ENCODE measurements around the gene HEXIM1.
"Not testable (repeated sequence)": the region's sequence is repeated elsewhere in the genome, so short reads cannot be mapped to it uniquely, and the experiment has no call there.

HEXIM1 gene

DNA sequence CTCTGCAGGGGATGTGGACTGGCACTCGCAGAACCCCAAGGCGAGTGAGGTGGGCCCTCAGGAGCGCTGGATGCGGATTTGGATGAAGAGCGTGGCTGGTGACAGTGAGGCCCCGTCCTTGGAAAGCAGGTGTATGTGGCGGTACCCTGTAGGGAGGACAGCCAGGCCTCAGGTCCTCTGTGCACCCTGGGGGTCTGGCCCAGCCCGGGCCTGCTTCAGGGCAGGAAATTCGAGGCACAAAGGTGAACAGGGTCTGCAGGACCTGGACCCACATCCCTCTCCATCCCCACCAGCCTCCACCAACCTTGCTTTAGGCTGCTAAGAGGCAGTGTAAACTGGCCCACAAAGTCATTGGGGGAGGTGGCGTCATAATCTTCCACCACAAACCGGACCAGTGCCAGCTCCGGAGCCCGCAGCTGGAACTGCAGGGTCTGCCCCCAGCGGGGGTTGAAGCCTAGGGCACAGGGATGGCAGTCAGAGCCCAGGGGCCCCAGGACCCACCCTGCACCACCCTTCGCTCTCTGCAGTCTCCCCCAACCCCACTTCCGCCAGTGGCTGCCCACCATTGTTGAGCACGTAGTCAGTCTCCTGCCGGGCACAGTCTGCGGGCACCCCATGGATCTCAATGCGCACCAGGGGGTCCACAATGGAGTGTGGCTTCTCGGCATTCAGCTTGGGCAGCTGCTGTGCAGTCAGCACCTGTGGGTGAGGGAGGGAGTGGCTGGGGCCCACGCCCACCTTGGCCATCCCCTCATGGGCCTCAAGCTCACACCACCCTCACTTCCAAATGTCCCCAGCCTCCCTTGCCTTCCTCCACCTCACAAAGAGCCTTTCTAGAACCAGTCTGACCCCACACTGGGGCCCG lies 35.5 kb upstream of the HEXIM1 start:
- in situ Hi-C loops (cut with HindIII; ENCODE audit: low sequenced_read_pairs) = no loop called here

DNA sequence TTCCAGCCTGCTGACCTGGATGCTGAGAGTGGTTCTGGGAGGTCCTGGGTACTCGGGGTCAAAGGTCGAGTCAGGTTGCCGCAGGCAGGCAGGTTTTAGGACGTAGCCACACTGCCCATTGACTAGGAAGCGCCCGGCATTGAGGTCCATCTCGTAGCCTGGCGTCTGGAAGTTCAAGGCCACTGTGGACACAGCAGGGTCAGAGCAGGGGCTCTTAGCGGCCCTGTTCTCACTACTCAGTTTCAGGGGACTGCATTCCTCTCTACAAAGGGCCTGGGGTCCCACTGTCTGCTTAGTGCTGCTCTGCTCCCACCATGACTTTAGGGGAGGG lies 34.9 kb upstream of the HEXIM1 start:
- in situ Hi-C loops (cut with HindIII; ENCODE audit: low sequenced_read_pairs) = no loop called here

DNA sequence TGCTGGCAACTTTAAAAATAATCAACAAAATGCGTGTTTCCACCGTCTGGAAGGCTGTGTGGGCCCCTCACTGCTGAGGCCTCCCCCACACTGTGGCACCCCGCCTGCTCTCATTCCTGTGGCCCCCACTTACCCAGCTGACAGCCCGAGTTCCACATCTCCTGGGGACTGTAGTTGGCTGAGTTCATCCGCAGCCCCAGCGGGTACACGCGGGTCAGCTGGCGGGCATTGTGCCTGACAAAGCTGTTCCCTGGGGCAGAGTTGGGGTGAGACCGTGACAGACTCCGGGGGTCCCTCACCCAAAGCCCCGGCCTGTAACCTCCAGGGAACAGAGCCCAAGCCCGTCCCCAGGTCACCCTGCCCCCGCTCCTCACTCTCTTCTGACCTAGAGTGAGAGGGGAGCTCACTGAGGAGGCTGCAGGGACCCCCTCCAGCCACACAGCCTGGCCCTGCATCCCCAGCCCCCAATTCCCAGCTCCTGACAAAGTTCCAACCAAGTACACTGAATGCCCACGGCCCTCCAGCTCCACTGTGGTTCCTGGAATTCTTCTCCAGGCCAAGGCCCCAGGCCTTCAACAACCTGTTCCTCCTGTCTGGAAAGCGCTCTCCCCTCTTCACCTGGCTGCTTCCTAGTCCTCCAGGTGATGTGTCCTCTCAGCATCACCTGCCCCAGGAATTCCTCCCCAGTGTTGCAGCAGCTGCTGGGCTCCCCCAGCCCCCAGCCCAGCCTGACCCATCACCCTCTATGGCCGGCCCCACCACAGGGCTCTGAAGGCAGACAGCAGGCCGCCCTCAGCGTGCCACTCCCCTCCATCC lies 34.0 kb upstream of the HEXIM1 start:
- in situ Hi-C loops (cut with HindIII; ENCODE audit: low sequenced_read_pairs) = no loop called here

DNA sequence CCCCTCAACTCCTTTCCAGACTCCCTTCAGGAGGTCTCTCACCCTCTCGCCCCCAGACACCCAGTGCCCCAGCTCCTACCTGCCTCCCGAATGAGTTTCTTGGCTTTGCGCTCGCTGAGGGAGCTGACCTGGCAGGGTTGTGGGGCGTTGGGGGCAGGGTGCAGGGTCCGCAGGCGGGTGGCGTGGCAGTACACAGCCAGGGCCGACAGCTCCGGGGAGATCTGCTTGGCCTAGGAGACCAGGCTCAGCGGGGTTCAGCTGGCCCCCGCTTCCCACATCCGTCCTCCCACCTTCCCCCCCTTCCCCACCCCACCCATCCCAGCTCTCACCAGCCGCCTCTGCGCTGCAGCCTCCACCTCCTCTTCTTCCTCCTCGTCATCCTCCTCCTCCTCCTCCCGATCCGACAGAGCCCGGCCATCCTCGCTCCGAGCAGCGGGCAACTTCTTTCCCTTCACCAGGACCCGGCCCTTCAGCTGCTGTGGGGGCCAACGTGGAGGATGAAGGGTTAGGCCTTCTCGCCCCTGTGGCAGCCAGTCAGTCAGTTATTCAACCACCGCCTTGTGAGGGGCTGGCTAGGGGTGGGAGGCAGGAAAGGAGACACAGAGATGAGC lies 33.2 kb upstream of the HEXIM1 start:
- in situ Hi-C loops (cut with HindIII; ENCODE audit: low sequenced_read_pairs) = no loop called here

DNA sequence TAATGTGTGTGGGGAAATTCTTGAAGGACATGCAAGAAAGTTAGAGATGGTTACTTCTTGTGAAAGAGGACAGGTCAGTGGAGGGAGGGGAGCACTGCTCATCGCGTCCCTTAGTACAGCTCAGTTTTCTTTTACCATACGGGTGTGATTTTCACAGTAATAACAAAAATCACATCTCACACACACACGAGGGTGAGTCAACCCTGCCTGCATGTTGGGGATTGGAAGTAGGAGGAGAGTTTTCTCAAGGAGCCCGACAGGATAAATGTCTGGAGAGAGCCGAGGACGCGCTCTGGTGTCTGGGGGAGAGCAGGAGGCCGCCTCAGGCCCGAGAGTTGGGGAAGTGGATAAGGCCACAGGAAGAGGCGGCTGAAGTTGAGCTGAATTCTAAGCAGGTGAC lies 32.4 kb upstream of the HEXIM1 start:
- in situ Hi-C loops (cut with HindIII; ENCODE audit: low sequenced_read_pairs) = no loop called here

DNA sequence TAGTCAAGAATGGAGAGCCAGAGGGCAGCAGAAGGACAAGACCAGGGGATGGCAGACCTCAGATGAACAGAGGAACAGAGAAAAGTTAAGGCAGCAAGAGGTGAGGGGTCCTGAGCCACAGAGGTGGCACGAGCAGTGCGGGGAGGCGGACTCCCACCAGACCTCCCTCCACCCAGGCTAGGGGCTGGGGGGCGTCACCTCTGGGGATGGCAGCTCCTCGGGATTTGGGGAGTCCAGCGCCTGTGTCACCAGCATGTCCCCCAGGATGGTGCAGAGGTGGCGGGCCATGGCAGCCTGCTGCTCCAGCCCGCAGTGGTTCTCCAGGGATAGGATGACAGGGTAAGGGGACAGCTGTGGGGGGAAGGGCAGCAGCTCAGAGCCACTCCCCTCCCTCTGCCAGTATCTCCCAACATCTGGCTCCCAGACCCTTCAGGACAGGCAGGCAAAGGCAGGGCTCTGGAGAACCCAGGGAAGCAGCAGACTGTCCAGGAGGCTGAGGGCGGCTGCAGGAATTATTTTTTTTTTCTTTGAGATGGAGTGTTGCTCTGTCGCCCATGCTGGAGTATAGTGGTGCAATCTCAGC lies 31.8 kb upstream of the HEXIM1 start:
- in situ Hi-C loops (cut with HindIII; ENCODE audit: low sequenced_read_pairs) = no loop called here

DNA sequence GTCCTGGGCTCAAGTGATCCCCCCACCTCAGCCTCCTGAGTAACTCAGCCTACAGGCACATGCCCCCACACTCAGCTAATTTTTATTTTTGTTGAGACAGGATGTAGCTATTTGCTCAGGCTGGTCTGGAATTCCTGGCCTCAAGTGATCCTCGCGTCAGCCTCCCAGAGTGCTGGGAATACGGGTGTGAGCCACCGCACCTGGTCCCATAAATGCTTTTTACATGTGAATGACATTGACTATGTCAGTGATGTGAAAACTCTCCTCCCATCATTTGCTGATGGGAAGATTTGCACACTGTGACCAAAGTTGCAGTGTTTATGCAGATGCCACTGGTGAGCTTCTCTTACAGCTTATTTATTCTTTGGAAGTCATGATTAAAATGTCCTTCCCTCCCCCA lies 30.9 kb upstream of the HEXIM1 start:
- in situ Hi-C loops (cut with HindIII; ENCODE audit: low sequenced_read_pairs) = no loop called here

DNA sequence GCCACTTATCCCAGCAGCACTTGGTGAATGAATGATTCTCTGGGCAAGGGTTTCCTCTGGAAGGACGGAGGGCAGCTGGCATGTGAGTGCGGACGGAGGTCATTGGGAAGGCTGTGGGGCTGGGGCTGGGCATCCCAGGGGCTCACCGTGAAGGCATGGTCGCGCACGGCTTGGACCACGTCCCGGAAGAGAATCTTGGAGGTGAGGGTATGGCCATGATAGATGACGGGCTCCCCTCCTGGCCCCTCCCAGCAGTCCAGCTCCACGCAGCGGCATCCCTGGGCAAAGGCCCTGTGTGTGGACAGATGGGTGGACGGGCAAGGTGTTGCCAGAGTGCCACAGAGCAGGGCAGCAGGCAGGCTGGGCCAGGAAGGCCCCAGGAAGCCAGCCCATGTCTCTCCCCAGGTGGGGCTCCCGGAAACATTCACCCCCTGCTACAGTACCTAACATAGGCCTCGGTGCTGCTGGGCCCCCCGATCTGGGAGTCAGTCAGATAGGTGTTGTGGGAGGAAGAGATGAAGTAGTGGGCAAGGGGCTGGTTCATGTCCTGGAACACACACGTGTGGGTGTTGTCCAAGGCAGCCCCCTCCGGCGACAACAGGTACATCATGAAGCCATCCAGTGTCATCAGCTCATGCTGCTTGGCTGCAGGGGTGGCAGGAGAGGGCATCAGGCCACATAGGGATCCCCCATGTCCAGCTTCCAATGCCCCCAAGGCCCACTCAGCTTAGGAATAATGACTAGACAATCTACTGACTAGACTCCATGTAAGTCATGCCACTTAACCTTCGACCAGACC lies 30.2 kb upstream of the HEXIM1 start:
- in situ Hi-C loops (cut with HindIII; ENCODE audit: low sequenced_read_pairs) = no loop called here

DNA sequence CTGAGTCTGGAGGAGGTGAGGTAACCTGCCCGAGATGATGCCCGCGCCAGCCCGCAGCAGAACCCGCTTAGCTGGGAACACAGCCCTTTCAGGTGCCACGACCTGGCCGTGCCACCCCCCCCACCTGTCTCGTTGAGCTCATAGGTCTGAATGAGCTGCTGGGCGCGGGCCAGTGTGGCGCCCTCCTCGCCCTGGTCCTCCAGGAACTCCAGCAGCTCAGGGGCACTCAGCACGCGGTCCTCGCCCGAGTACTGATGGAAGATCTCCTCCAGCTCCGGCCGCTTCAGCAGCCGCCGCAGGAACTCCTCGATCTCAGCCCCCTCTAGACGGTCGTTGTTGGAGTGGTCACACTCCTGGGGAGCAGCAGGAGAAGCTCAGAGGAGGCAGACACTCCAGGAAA lies 29.6 kb upstream of the HEXIM1 start:
- in situ Hi-C loops (cut with HindIII; ENCODE audit: low sequenced_read_pairs) = no loop called here

DNA sequence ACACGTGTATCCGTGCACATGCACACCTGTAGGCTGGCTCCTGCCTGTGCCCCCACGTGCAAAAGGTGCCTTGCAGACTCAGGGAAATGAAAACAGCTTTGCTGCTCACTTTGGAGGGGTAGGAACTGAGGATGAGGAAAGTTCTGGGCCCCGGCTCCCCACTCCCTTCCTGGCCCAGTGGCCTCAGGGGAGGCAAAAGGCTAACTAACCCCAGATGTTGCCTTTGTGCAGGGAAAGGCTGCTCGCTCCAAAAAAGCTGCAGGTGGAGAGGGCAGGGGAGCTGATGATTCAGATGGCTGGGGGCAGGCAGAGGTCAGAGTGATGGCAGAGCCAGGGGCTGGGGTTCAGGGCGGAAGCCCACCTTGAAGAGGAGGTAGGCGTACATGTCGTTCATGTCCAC lies 28.3 kb upstream of the HEXIM1 start:
- in situ Hi-C loops (cut with HindIII; ENCODE audit: low sequenced_read_pairs) = no loop called here

DNA sequence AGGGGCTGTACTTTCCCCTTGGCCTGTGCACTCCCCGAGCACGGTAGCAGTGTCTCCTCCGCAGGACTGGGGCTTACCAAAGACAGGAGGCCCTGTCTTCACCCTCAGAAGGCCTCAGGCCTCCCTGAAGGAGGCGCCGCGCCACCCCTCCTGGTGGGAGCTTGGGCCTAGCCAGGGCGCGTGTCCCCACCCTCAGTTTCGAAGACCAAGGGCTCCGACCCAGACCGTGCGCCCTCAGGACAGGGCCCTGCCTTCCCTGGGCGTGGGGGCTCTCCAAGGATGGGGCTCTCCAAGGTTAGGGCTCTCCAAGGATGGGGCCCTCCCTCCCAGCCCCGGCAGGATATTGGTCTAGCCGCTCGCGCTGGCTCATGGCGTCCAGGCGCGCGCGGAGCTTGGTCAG lies 27.7 kb upstream of the HEXIM1 start:
- in situ Hi-C loops (cut with HindIII; ENCODE audit: low sequenced_read_pairs) = no loop called here

DNA sequence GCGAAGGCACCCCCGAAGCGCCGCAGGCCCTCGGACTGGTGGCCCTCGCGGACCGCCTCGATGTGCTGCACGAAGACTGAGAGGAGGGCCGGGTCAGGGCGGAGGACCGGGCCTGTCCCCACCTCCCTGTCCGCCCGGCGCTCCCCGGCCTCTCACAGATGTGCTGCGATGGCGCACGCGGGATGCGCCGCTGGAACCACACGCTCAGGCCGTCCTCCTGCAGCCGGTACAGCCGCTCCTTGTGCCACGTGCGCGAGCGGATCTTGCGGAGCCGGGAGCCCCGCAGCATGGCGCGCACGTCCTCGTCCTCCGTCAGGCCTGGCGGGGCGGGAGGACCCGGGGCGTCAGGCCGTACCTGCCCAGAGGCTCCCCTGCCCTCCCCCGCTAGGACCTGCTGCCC lies 27.2 kb upstream of the HEXIM1 start:
- in situ Hi-C loops (cut with HindIII; ENCODE audit: low sequenced_read_pairs) = no loop called here

DNA sequence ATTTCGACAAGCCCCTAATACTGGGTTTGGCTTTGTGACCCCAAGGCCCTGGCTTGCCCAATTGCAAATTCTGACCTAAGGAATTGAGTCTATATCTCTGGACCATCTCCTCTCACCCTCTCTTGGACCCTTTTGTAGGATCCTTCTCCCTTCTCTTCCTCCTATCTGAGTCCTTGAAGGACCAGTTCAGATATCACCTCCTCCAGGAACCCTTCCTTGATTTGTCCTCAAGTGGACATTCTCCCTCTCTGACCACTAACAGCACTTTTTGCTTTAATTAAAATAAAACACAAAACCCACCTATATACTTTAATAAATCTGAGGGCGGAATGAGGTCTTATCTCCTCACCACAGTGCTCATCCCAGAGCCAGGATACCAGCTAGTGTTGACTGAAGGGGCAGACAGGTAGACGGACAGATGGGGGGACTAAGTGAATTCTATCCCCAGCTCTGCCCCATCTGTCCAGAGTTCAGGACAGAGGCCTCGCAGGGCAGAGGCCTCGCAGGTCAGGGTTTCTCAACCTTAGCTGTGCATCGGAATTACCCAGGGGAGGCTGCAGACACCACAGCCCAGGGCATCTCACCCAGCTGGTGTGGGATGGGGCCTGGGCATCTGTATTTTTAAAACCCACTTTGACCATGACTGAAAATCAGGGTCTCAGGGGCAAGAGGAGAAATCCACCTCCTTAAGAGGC lies 25.1 kb upstream of the HEXIM1 start:
- in situ Hi-C loops (cut with HindIII; ENCODE audit: low sequenced_read_pairs) = no loop called here

DNA sequence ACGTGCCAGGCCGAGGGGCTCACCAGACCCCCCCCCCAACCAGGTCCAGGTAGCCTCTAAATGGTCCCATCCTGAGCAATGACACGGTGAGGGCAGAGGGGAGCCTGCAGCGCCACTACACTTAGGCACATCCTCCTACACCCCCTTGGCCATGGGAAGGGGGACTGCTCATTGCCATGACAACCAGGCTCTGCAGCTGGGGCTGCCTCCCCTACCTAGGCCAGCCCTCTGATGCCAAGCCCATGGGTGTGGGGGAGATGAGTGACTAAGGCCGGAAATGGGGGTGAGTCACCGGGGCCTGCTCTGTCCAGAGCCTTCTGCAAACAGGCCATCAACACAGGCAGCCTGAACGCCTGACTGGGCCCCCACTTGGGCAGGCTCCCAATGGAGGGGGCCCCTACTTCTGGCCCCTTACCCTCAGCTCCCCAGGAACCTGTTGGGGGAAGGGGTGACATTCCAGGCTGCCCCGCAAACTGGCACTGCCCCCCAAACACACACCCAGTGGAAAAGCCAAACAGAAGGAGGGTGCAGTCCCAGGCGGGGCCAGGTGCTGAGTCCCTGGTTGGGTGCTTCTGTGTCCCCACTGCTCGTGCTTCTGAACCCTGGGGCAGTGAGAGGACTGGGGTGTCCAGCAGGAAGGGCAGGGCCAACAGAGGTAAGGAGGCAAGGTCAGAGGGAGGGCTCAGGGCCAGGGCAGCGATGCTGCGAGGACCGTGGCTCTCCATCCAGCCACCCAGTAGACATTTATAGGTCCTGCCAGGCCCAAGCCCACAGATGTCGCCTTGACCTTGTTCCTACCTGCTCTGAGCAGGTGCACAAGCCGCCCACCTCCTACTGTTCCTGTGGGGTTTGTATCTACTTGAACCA lies 24.1 kb upstream of the HEXIM1 start:
- in situ Hi-C loops (cut with HindIII; ENCODE audit: low sequenced_read_pairs) = no loop called here

DNA sequence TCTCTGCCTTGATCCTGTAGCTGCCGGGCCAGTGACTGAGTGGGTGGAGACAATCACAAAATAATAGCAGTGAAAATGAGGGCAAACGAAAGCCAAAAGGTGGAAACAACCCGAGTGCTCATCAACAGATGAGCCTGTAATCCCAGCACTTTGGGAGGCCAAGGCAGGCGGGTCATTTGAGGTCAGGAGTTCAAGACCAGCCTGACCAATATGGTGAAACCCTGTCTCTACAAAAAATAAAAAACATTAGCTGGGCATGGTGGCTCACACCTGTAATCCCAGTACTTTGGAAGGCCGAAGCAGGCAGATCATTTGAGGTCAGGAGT lies 23.5 kb upstream of the HEXIM1 start:
- in situ Hi-C loops (cut with HindIII; ENCODE audit: low sequenced_read_pairs) = not testable (repeated sequence)

DNA sequence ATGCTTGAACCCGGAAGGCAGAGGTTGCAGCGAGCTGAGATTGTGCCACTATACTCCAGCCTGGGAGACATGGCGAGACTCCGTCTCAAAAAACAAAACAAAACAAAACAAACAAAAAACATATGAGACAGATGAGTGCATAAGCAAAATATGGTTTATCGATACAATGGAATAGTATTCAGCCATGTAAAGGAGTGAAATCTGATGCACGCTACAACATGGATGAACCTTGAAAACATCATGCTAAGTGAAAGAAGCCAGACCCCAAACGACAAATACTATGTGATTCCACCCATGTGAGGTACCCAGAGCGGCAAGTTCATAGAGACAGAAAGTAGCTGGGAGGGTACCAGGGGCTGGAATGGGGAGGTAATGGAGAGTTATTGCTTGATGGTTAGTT lies 22.8 kb upstream of the HEXIM1 start:
- in situ Hi-C loops (cut with HindIII; ENCODE audit: low sequenced_read_pairs) = no loop called here

DNA sequence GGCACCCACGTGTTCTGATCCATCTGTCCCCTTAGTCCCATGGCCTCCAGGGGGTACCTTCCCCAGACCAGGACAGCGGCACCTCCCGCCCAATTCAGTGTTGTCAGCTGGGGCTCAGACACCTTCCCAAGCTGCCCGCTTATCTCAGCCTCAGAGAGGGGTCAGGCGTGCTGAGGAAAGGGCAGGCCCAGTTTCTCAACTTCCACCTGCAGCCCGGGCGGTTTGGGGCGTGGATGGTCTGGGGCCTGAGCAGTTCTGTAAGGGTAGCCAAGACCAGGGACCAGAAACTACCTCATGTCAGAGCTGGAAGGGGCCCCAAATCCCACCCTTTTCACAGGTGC lies 21.1 kb upstream of the HEXIM1 start:
- in situ Hi-C loops (cut with HindIII; ENCODE audit: low sequenced_read_pairs) = no loop called here

DNA sequence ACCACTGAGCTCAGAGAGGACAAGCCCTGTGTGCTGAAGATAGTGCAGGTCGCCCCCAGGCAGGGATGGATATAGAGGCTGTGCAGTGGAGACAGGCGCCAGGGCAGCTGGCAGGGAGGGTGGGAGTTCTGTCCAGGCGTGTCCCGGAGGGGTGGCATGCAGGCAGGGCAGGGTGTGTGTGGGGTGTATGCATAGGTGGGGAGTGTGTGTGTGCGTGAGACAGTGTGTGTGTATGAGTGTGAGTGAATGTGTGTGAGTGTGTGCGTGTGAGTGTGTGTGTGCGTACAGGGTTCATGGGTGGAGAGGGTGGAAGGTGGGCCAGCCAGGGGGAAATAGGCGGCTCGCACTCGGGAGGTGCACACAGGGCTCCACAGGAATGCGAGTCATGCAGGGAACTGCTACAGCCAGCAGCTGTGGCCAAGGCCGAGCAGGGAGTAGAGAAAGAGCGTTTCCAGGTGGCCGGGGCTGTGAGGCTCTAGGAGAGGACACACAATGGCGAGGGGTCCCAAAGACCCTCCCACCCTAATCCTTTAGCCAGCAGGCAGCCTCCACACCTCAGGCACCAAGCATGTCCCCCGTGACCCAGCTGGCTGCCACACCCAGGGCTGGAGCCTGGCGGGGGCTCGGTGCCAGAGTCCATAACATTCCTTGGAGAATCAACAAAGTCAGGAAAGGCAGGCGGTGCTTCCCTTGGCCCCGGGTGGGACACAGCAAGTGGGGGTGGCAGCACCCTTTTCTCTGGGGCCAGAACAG lies 20.6 kb upstream of the HEXIM1 start:
- in situ Hi-C loops (cut with HindIII; ENCODE audit: low sequenced_read_pairs) = no loop called here

DNA sequence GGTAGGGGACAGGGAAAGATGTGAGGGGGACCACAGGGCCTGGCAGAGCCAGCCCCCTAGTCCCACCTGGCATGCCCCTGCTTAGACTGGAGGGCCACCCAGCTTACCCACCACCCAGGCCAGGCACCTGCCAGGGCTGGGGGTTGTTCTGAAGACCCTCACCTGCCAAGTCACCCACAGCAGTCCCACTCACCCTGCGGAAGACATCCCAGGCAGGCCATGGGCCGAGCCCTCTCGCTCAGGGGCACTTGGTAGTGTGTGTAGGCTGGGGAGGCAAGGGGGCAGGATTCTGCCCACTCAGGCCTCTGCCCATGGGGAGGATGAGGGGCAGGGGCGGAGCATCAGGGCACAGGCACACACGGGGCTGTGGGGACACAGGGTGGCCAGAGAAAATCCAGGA lies 19.9 kb upstream of the HEXIM1 start:
- in situ Hi-C loops (cut with HindIII; ENCODE audit: low sequenced_read_pairs) = no loop called here
